Forelimb muscle (tissue), 1 donor: Measurements from ENCODE around the gene ERRFI1. TPM values are rescaled to one million over a fixed set of nuclear protein-coding genes. Genes with fewer than 3 reads are reported as not detected.
"Not testable (repeated sequence)": the region's sequence is repeated elsewhere in the genome, so short reads cannot be mapped to it uniquely, and the experiment has no call there.

Source experiments
- DNase-seq: peaks from one replicate; pipeline ENCODE4 v3.0.0-alpha.2; 2013; ENCODE audit warnings: low read depth
- polyA plus RNA-seq: library from polyadenylated mRNA; unstranded; fragments of 120-200 nt; gene quantifications from one replicate; pipeline ENCODE4 v1.2.1, GENCODE V29; 2013; ENCODE audit not compliant: insufficient read length

Gene ERRFI1
- polyA plus RNA-seq = 6.5 TPM

- no peak for DNase-seq
These were observed at the start of gene ERRFI1 for GRCh38 chr1:8026153-8026975. Gene ERRFI1, minus strand, starts transcription at chr1:8026309. Its CDS starts 10,690 bp downstream, at chr1:8015619.

GRCh38 chr1:8075511-8076051, 49.5 kb upstream of the ERRFI1 start:
- DNase-seq = no peak

GRCh38 chr1:8073112-8073855, 47.2 kb upstream of the ERRFI1 start:
- no peak for DNase-seq

DNA sequence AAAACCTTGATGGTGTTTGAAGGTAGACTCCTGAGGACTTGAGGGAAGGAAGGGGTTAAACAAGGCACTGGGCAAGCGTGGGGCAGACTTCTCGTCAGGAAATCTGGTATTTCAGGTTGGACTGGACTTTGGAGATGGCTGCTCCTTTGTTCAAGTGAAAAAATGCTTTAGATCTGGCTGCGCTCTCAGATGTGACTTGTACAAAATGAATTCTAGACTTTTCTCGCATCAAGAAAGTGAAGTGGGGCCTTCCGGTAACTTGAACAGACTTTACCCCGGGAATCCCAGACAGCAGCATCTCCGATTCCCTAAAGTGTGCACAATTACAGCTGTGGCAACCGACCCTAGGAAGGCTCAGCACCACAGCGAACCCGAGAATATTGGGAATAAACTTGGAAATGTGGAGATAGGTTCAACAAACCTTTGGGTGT, 44.3 kb upstream of the ERRFI1 start:
- DNase-seq = no peak

- DNase-seq = not testable (repeated sequence)
These were observed 43.7 kb upstream of the ERRFI1 start for GRCh38 chr1:8069614-8070320.

DNA sequence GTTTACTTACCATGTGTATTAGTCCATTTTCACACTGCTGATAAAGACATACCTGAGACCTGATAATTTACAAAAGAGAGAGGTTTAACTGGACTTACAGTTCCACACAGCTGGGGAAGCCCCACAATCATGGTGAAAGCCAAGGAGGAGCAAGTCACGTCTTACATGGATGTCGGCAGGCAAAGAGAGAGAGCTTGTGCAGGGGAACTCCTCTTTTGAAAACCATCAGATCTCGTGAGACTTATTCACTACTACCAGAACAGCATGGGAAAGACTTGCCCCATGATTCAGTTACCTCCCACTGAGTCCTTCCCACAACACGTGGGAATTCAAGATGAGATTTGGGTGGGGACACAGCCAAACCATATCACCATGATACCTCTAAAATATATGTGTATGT, 39.3 kb upstream of the ERRFI1 start:
- no peak for DNase-seq

GRCh38 chr1:8063298-8064036, 37.4 kb upstream of the ERRFI1 start:
- no peak for DNase-seq

DNA sequence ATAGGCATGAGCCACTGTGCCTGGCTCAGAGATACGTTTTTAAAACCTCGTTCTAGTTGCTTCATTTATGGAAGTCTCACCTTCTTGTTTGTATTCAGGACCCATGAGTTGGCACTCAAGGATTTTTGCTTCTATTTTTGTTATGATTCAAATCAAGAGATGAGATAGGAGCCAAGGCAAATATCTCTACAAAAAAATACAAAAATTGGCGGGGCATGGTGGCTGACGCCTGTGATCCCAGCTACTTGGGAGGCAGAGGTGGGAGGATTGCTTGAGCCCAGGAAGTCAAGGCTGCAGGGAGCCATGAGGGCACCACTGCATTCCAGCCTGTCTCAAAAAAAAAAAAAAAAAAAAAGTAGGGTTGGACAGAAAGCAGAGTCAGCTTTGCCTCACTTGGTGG, 36.8 kb upstream of the ERRFI1 start:
- DNase-seq = no peak

DNA sequence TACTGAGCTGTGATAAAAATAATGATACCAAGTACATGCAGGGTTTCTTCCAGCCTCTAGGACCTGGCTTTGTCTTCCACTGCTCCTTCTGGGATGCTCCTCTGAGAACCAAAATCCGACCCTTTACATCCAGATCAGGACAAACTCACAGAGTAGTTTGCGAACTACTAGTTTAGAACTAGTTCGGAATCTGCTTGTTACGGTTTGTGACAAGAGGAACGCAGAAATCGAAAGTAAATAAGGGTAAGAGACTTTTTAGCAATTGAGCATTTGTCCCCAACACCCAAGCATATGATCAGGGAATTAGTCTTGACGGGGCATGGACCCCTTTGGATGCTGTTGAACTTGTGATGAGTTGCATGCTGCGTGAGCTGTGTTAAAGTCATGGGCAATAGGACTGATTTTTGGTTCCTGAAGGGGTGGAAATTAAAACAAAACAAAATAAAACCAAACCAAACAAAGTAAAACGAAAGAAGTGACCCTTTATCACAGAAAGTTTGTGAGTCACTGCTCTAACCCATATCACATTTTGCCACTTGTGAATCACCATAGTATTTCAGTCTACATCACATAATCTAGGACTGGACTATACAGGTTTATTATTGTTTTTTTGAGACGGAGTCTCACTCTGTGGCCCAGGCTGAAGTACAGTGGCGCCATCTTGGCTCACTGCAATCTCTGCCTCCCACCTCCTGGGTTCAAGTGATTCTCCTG, 35.7 kb upstream of the ERRFI1 start:
- no peak for DNase-seq

GRCh38 chr1:8061210-8061609, 35.1 kb upstream of the ERRFI1 start:
- no peak for DNase-seq

DNA sequence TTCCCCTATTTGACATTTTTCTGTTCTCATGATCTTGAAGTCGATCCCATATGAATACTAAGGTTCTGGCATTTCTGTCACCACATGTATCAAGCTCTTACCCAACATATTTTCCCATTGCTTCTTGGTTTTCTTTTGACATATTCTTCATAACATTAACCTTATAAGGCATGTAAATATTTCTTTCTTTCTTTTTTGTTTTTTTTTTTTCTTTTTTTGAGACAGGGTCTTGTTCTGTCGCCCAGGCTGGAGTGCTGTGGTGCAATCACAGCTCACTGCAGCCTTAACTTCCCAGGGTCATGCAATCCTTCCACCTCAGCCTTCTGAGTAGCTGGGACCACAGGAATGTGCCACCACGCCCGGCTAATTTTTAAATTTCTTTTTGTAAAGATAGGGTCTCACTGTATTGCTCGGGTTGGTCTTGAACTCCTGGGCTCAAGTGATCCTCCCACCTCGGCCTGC, 33.1 kb upstream of the ERRFI1 start:
- DNase-seq = no peak

GRCh38 chr1:8057779-8058178, 31.7 kb upstream of the ERRFI1 start:
- not testable (repeated sequence) for DNase-seq

DNA sequence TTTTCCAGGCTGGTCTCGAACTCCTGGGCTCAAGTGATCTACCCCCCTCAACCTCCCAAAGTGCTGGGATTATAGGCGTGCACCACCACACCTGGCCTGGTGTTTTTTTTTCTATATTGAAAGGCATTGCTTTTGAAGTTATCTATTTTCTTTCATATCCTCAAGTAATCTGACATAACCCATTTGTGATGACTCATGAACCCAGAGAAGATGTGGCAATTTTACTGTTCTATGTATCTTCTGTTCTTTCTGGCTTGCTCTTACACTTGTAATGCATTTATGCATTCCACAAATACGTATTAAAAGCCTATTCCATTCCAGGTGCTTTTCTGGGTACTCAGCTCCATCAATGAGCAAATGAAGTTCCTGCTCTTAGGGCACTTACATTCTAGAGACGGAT, 29.9 kb upstream of the ERRFI1 start:
- DNase-seq = no peak

DNA sequence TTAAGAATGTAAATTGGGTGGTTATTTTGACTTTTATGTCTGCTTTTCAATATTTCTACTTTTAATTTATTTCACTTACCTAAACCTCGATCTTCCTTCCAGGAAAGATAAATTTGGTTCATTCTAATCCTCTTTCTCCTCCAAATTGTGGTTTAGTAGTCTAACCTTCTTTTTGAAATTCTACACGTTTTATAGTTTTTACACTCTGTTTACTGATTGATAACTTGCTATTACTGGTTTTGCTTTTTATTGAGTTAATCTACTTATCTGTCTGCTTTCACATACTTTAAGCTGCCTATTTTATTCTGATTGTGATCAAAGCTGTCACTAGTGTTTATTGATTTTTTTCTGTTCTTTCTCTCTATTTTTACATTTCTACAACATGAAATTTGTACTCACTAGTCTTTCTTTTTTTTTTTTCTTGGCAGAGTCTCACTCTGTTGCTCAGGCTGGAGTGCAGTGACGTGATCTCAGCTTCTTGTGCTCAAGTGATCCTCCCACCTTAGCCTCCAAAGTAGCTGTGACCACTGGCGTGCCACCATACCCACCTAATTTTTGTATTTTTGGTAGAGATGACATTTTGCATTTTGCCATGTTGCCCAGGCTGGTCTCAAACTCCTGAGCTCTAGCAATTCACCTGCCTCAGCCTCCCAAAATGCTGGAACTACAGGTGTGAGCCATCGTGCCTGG, 27.9 kb upstream of the ERRFI1 start:
- DNase-seq = no peak

GRCh38 chr1:8051650-8052049, 25.5 kb upstream of the ERRFI1 start:
- DNase-seq = no peak

DNA sequence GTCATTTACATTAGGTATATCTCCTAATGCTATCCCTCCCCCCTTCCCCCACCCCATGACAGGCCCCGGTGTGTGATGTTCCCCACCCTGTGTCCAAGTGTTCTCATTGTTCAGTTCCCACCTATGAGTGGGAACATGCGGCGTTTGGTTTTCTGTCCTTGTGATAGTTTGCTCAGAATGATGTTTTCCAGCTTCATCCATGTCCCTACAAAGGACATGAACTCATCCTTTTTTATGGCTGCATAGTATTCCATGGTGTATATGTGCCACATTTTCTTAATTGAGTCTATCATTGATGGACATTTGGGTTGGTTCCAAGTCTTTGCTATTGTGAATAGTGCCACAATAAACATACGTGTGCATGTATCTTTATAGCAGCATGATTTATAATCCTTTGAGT, 23.1 kb upstream of the ERRFI1 start:
- not testable (repeated sequence) for DNase-seq

DNA sequence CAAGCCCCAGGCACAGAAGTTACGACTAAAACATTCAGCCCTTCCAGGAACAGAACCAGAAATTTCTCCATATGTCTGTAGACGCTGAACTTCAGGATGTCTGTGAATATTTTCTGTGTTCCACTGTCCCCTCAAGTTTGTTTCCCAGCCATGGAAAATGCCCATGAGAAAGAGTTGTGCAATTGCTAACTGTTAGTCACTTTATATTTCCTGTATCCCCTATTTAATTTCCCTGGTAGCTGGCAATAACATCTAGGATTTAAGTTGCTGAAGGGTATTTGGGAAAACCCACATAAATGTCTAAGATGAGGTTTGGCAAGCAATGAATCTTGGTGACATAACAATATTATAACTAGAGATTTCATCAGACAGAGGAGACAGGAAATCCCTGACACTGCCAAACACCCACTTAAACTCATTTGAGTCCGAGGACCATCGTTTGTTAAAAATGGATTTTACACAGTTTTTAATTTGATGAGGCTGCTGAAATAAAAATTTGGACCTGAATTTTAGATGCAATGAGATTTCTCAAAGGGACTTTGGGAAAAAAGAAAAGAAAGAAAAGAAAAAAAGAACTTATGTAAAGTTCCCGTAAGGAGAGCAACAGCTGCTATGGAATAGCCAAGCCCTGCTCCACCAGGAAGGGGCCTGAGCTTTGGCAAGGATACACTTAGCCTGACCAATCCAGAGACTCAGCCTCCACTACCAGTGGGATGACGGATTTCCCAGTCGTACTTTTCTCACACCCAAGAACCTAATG, 21.8 kb upstream of the ERRFI1 start:
- no peak for DNase-seq

GRCh38 chr1:8047112-8047511, 21.0 kb upstream of the ERRFI1 start:
- DNase-seq = no peak

GRCh38 chr1:8046391-8046790, 20.3 kb upstream of the ERRFI1 start:
- no peak for DNase-seq
